WI38 (cell line): ENCODE measurements around the gene MAP10.
"Not testable (repeated sequence)": the region's sequence is repeated elsewhere in the genome, so short reads cannot be mapped to it uniquely, and the experiment has no call there.

Experiments
- H3K4me3 ChIP-seq: 2 replicates; pipeline ENCODE4 v1.5.1; 2011; ENCODE audit warnings: low read depth, mild to moderate bottlenecking, control low read depth, low read length
- CTCF ChIP-seq: IDR thresholded peaks from 2 replicates; pipeline ENCODE4 v1.5.1; 2012; ENCODE audit warnings: low read depth, mild to moderate bottlenecking, control low read depth, low read length

The MAP10 gene

GRCh38 chr1:232768793-232769192 is 36.4 kb upstream of the MAP10 start:
- TF ChIP-seq CTCF: no peak
- no peak overlapping the region for H3K4me3 ChIP-seq

- TF ChIP-seq CTCF: no peak
- H3K4me3 ChIP-seq: no peak overlapping the region
Observed at GRCh38 chr1:232769733-232770132, 35.5 kb upstream of the MAP10 start.

GRCh38 chr1:232773752-232774151 is 31.5 kb upstream of the MAP10 start:
- no peak overlapping the region for H3K4me3 ChIP-seq

GRCh38 chr1:232776526-232777106 is 28.6 kb upstream of the MAP10 start:
- no peak overlapping the region for H3K4me3 ChIP-seq
- no peak for TF ChIP-seq CTCF

More at GRCh38 chr1:232773752-232774151, 31.5 kb upstream of the MAP10 start:
- TF ChIP-seq CTCF: no peak

- TF ChIP-seq CTCF: no peak
- no peak overlapping the region for H3K4me3 ChIP-seq
Observed at GRCh38 chr1:232780354-232780753, 24.9 kb upstream of the MAP10 start.

GRCh38 chr1:232784794-232785193 is 20.4 kb upstream of the MAP10 start:
- no peak overlapping the region for H3K4me3 ChIP-seq
- TF ChIP-seq CTCF: no peak

GRCh38 chr1:232785630-232786029 is 19.6 kb upstream of the MAP10 start:
- not testable (repeated sequence) for H3K4me3 ChIP-seq

- TF ChIP-seq CTCF: no peak
- no peak overlapping the region for H3K4me3 ChIP-seq
Observed at GRCh38 chr1:232786845-232787455, 18.3 kb upstream of the MAP10 start.
